K562 (cell line): ENCODE data around the gene AKR1A1. TPM values are rescaled to one million over a fixed set of nuclear protein-coding genes. Genes with fewer than 3 reads are reported as not detected.
A peak's percentile ranks its signal among the peaks of the same experiment; 100 is the strongest.

ENCODE experiments used
- ARID3B ChIP-seq: fragments of 250-450 bp; sonication (Bioruptor Pico); IDR thresholded peaks from 2 replicates; pipeline ENCODE4 v1.4.0; 2020; ENCODE audit warnings: borderline replicate concordance
- BRD9 ChIP-seq: fragments of 450-650 bp; IDR thresholded peaks from 2 replicates; pipeline ENCODE4 v1.6.1; 2018; ENCODE audit warnings: low read depth; ENCODE audit not compliant: partially characterized antibody
- CHCHD3 ChIP-seq: fragments of 250-450 bp; sonication (Bioruptor Pico); IDR thresholded peaks from 2 replicates; pipeline ENCODE4 v2.1.2; 2022; ENCODE audit warnings: mild to moderate bottlenecking
- CREB3 ChIP-seq: fragments of 450-650 bp; conservative IDR thresholded peaks from 2 replicates; pipeline ENCODE4 v1.6.1; 2016; ENCODE audit warnings: missing genetic modification characterization, low read depth, mild to moderate bottlenecking, missing compliant biosample characterization, moderate library complexity
- DACH1 ChIP-seq: fragments of 450-650 bp; IDR thresholded peaks from 2 replicates; pipeline ENCODE4 v1.6.1; 2018; ENCODE audit not compliant: partially characterized antibody
- E4F1 ChIP-seq: fragments of 250-450 bp; sonication (Bioruptor Pico); IDR thresholded peaks from 2 replicates; pipeline ENCODE4 v1.5.0; 2021; ENCODE audit warnings: mild to moderate bottlenecking, borderline replicate concordance
- EP400 ChIP-seq: fragments of 450-650 bp; IDR thresholded peaks from 2 replicates; pipeline ENCODE4 v1.6.1; 2017; ENCODE audit warnings: antibody characterized with exemption, mild to moderate bottlenecking, moderate library complexity
- GMEB1 ChIP-seq: fragments of 250-450 bp; sonication (Bioruptor Pico); IDR thresholded peaks from 2 replicates; pipeline ENCODE4 v1.4.0; 2020; ENCODE audit warnings: mild to moderate bottlenecking
- HDAC6 ChIP-seq: IDR thresholded peaks from 2 replicates; pipeline ENCODE4 v1.6.1; 2012; ENCODE audit warnings: low read depth, mild to moderate bottlenecking, control low read depth, inconsistent platforms, low read length, moderate library complexity
- NFE2 ChIP-seq: IDR thresholded peaks from 2 replicates; pipeline ENCODE4 v1.6.1; 2014; ENCODE audit warnings: antibody characterized with exemption, low read depth
- NR2C1 ChIP-seq, 2 experiments: fragments of 450-650 bp; IDR thresholded peaks; 2 replicates each; pipeline ENCODE4 v1.6.1; 2017; ENCODE audit warnings: mild to moderate bottlenecking in 2 of 2, antibody characterized with exemption in 1 of 2, inconsistent platforms in 1 of 2, missing compliant biosample characterization in 1 of 2, missing genetic modification characterization in 1 of 2
- PML ChIP-seq: IDR thresholded peaks from 2 replicates; pipeline ENCODE4 v1.6.1; 2012; ENCODE audit warnings: low read length, inconsistent platforms
- PRMT5 ChIP-seq: sonication (generic); formaldehyde crosslinking; IDR thresholded peaks from 2 replicates; pipeline ENCODE4 v1.5.0; 2020; ENCODE audit warnings: missing genetic modification reagents
- SP1 ChIP-seq: sonication (generic); formaldehyde crosslinking; IDR thresholded peaks from 2 replicates; pipeline ENCODE4 v1.8.1; 2022; ENCODE audit warnings: mild to moderate bottlenecking, missing genetic modification reagents
- ZBTB26 ChIP-seq: fragments of 450-650 bp; formaldehyde crosslinking; IDR thresholded peaks from 2 replicates; pipeline ENCODE4 v1.4.0; 2022; ENCODE audit warnings: missing genetic modification characterization
- ZBTB43 ChIP-seq: sonication (generic); formaldehyde crosslinking; IDR thresholded peaks from 2 replicates; pipeline ENCODE4 v1.8.0; 2023; ENCODE audit warnings: mild to moderate bottlenecking, missing genetic modification reagents
- ZNF143 ChIP-seq: sonication (generic); formaldehyde crosslinking; IDR thresholded peaks from 2 replicates; pipeline ENCODE4 v1.9.0; 2022; ENCODE audit warnings: mild to moderate bottlenecking, missing genetic modification reagents
- ZNF561 ChIP-seq: fragments of 450-650 bp; formaldehyde crosslinking; conservative IDR thresholded peaks from 2 replicates; pipeline ENCODE4 v1.4.0; 2020; ENCODE audit warnings: mild to moderate bottlenecking, moderate library complexity
- ZNF717 ChIP-seq: fragments of 250-450 bp; sonication (Bioruptor Pico); IDR thresholded peaks from 2 replicates; pipeline ENCODE4 v1.5.0; 2021
- polyA plus RNA-seq, 8 experiments: library from polyadenylated mRNA; depleted of rRNA in 4 of 8; stranded (reverse) in 5 of 8; unstranded in 3 of 8; fragments of >200 nt; fragmentation: Nextera tagmentation in 2 of 8; fragmentation: Illumina TruSeq in 1 of 8; extraction: Ambion mirVana in 2 of 8; extraction: Trizol in 1 of 8; gene quantifications; 2 replicates each; pipeline versions ENCODE4 v1.2.1 to v1.2.3, GENCODE V29; 2011 to 2014; ENCODE audit warnings: inconsistent platforms in 1 of 8, missing spikeins in 1 of 8
- total RNA-seq, 7 experiments: library from RNA; depleted of rRNA in 6 of 7; stranded (reverse); fragments of >200 nt in 6 of 7; fragmentation: Illumina TruSeq in 2 of 7; extraction: Trizol in 2 of 7; gene quantifications; 2 replicates each; pipeline versions ENCODE4 v1.2.1 to v1.2.3, GENCODE V29; 2011 to 2021; ENCODE audit warnings: low replicate concordance in 1 of 7

The AKR1A1 gene
- total and polyA plus RNA-seq, 9 of the 15 experiments (the other 6 are each of a cell fraction or from before 2014, with no cell fraction given), result 68.6 to 211 (median 132) TPM

GRCh38 chr1:45584351-45585109, 33.9 kb downstream of the AKR1A1 start (continued):
- 0 out of 2 replicates have a peak, but pooled peaks have one; percentile 0 for TF ChIP-seq ZBTB43
- TF ChIP-seq PML, result no peak
- no peak for TF ChIP-seq CREB3 (tag)
- TF ChIP-seq PRMT5, result no peak
- no peak for TF ChIP-seq ZNF561 (CRISPR knock-in tag)
- no peak for TF ChIP-seq NFE2
- TF ChIP-seq EP400, result peak; percentile 93
- TF ChIP-seq DACH1, result no peak
- TF ChIP-seq ZNF143 (CRISPR knock-in tag), result no peak
- no peak for TF ChIP-seq HDAC6
- no peak for TF ChIP-seq CHCHD3 (CRISPR knock-in tag)
- TF ChIP-seq ZNF717 (CRISPR knock-in tag), result no peak
- no peak for TF ChIP-seq E4F1 (CRISPR knock-in tag)
- no peak for TF ChIP-seq NR2C1 (IDR thresholded peaks at IDR 0.05)
- TF ChIP-seq NR2C1 (tag; IDR thresholded peaks at IDR 0.05), result no peak
- TF ChIP-seq ZBTB26 (CRISPR knock-in tag), result 0 out of 2 replicates have a peak, but pooled peaks have one; percentile 11
- TF ChIP-seq ARID3B (CRISPR knock-in tag), result no peak
- no peak for TF ChIP-seq BRD9
- no peak for TF ChIP-seq GMEB1 (CRISPR knock-in tag)
- TF ChIP-seq SP1 (CRISPR knock-in tag), result peak; percentile 80
